22Rv1 (cell line): ENCODE measurements around the gene ST8SIA1.

ENCODE experiments used
- CTCF ChIP-seq: fragments of 450-650 bp; IDR thresholded peaks from 2 replicates; pipeline ENCODE4 v1.5.1; 2017; ENCODE audit warnings: mild to moderate bottlenecking
- ZFX ChIP-seq: fragments of 450-650 bp; IDR thresholded peaks from 2 replicates; pipeline ENCODE4 v1.6.1; 2017; ENCODE audit warnings: antibody characterized with exemption, borderline replicate concordance

- no peak for TF ChIP-seq CTCF
- TF ChIP-seq ZFX, result no peak
Observed at GRCh38 chr12:22366181-22366580, 31.7 kb upstream of the ST8SIA1 start.
